ENCODE measurements around the gene MAPK8. TPM values are rescaled to one million over a fixed set of nuclear protein-coding genes. Genes with fewer than 3 reads are reported as not detected.

The MAPK8 gene
- polyA plus RNA-seq, 1 experiment = 75.6 TPM

DNA sequence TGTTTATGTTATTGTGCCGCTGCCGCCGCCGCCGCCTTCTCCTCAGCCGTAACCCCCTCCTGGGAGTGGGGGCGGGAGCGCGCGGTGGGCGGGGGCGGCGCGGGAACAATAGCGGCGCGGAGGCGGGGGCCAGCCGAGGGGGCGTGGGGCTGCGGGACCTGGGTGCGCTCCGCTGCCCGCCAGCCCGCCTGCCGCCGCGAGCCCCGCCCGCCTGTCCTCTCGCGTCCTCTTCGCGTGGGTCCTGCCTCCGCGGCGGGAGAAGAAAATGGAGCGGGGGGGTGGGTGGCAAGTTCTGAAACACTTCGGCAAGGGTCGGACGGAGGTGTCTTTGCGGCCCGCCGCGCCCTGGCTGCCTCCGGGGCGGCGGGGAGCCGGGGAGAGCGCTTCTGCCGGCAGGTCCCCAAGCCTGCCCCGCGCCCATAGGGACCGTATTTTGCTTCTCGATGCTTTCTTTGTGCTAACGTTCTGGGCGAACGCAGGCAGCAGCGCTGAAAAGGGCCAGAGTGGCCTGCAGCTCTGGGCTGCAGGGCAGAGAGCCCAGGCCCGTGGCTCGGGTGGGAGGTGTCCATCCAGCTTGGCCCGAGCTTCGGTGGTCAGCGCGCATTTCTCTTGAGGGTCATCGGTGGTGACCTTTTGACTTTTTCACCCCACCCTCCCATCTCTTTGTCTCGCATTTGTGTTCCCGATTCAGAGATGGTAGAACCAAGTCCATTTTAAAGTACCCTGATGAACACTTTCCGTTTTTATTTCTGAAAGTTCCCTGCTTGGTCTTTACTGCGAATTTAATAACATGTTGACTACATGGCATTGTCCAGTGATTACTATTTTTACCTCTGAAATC lies 613 bp downstream of the MAPK8 start:
- ChIA-PET CTCF (interaction anchor here (1.0 to 1.6 kb wide), 2 partner anchors 60 to 347 kb away, joined by 3 to 7 read pairs; no protein-coding TSS in a partner anchor), POLR2A (no interaction called here)
- Histone ChIP-seq H3K9me3 (ENCODE audit: control insufficient read depth, insufficient read depth, low read length) (no peaks in the 10 kb centered on the region; the same call in 1 of the 2 replicates), H3K27me3 (ENCODE audit: control insufficient read depth, insufficient read depth, low read length) (peaks cover 8% of the 10 kb centered on the region), H3K4me3 (ENCODE audit: low read depth, low read length) (peak overlapping the region; percentile 80), H3K27ac (ENCODE audit: low read depth, low read length) (peak overlapping the region; percentile 53)
- no peak for DNase-seq (ENCODE audit: low read depth, low spot score)
- TF ChIP-seq, protein P1, sequence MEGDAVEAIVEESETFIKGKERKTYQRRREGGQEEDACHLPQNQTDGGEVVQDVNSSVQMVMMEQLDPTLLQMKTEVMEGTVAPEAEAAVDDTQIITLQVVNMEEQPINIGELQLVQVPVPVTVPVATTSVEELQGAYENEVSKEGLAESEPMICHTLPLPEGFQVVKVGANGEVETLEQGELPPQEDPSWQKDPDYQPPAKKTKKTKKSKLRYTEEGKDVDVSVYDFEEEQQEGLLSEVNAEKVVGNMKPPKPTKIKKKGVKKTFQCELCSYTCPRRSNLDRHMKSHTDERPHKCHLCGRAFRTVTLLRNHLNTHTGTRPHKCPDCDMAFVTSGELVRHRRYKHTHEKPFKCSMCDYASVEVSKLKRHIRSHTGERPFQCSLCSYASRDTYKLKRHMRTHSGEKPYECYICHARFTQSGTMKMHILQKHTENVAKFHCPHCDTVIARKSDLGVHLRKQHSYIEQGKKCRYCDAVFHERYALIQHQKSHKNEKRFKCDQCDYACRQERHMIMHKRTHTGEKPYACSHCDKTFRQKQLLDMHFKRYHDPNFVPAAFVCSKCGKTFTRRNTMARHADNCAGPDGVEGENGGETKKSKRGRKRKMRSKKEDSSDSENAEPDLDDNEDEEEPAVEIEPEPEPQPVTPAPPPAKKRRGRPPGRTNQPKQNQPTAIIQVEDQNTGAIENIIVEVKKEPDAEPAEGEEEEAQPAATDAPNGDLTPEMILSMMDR (IDR thresholded peaks at IDR 0.05; ENCODE audit: low read depth, low read length) = no peak

DNA sequence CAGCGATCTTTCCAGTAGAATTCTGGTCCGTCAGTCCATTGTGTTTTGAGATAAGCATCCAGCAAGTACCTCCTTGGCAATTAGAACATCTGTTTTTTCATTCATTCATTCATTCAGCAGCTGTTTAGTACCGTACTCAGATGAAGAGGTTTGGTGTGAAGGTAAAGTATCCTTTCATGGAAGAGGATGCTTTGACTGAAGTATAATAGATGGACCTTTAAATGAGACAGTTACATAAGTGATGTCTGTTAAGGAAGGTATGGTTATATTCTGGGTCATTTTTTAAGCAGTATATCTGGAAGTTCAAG lies 1.2 kb downstream of the MAPK8 start:
- Histone ChIP-seq H3K4me3 (ENCODE audit: low read depth, low read length) (peak overlapping the region; percentile 80), H3K27me3 (ENCODE audit: control insufficient read depth, insufficient read depth, low read length) (peaks cover 8% of the 10 kb centered on the region), H3K9me3 (ENCODE audit: control insufficient read depth, insufficient read depth, low read length) (no peaks in the 10 kb centered on the region; the same call in 1 of the 2 replicates), H3K27ac (ENCODE audit: low read depth, low read length) (no peak overlapping the region)
- DNase-seq (ENCODE audit: low read depth, low spot score) = no peak
- ChIA-PET CTCF (interaction anchor here (1.0 to 3.5 kb wide), 3 partner anchors 59 to 349 kb away, joined by 3 to 18 read pairs (median 7); no protein-coding TSS in a partner anchor), POLR2A (no interaction called here)
- TF ChIP-seq, protein P1 (IDR thresholded peaks at IDR 0.05; ENCODE audit: low read depth, low read length) = no peak

DNA sequence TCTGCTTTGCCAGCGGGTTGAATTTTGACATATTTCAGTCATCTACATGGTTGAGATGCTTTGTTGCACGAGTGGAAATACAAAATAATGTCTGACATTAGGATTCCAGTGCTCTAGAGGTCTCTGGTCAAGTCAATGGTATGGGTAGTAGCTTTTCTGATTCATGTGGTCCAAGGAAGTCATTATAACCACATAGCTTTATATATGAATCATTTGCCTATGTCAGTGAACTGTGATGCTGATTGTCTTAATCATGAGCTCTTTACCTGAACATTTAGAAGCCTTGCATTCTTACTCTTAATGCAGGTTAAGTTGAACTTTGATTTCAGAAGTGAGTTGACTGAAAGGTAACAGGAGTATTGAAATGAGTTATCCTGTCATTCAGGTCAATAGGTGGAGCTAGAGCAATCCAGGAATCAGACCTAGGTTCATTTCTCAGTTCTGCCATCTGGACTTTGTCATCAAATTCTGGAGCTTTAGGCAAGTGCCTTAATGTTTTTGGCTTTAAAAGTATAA lies 3.3 kb downstream of the MAPK8 start:
- DNase-seq (ENCODE audit: low read depth, low spot score) = no peak
- Histone ChIP-seq H3K4me3 (ENCODE audit: low read depth, low read length) (no peak overlapping the region), H3K9me3 (ENCODE audit: control insufficient read depth, insufficient read depth, low read length) (no peaks in the 10 kb centered on the region; the same call in 1 of the 2 replicates), H3K27ac (ENCODE audit: low read depth, low read length) (no peak overlapping the region), H3K27me3 (ENCODE audit: control insufficient read depth, insufficient read depth, low read length) (no peaks in the 10 kb centered on the region)
- TF ChIP-seq, protein P1 (IDR thresholded peaks at IDR 0.05; ENCODE audit: low read depth, low read length) = 0 out of 2 replicates have a peak, but pooled peaks have one; percentile 9
- ChIA-PET POLR2A (interaction anchor here (0.6 kb wide), 1 partner anchor 192 kb away, joined by 3 read pairs; no protein-coding TSS in a partner anchor), CTCF (interaction anchor here (0.8 to 3.5 kb wide), 3 partner anchors 11 to 347 kb away, joined by 4 to 18 read pairs (median 5); no protein-coding TSS in a partner anchor)

DNA sequence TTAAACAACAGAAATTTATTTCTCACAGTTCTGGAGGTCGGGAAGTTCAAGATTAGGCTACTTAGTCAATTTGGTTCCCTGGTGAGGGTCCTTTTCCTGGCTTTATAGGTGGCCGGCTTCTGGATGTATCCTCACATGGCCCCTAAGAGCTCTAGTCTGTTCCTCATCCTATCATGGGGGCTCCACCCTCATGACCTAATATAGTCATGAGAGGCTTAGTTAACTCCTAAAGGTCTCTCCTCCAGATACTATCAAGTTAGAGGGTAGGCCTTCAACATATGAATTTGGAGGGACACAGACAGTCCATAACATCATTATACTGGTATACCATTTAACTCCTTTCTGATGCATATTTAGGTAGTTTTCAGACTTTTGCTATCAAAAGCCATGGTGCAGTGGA lies 7.6 kb downstream of the MAPK8 start:
- ChIA-PET POLR2A (no interaction called here), CTCF (interaction anchor here (0.8 kb wide), 1 partner anchor 50 kb away, joined by 3 read pairs; no protein-coding TSS in a partner anchor)
- DNase-seq (ENCODE audit: low read depth, low spot score) = no peak
- Histone ChIP-seq H3K4me3 (ENCODE audit: low read depth, low read length) (no peak overlapping the region), H3K9me3 (ENCODE audit: control insufficient read depth, insufficient read depth, low read length) (no peaks in the 10 kb centered on the region), H3K27ac (ENCODE audit: low read depth, low read length) (no peak overlapping the region), H3K27me3 (ENCODE audit: control insufficient read depth, insufficient read depth, low read length) (no peaks in the 10 kb centered on the region)
- TF ChIP-seq, protein P1 (IDR thresholded peaks at IDR 0.05; ENCODE audit: low read depth, low read length) = no peak

DNA sequence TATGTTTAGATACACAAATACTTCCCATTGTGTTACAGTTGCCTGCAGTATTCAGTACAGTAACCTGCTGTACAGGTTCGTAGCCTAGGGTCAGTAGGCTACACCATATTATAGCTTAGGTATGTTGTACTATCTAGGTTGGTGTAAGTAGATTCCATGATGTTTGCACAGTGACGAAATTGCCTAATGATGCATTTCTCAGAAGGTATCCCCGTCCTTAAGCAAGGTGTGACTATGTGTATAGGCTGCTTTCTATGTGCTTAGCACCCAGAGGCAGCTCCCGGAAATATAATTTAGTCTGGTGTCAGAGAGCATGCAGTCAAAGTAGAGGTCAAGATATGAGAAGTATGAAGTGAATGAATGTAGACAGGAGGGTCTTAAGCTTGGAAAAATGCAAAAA lies 9.8 kb downstream of the MAPK8 start:
- TF ChIP-seq, protein P1 (IDR thresholded peaks at IDR 0.05; ENCODE audit: low read depth, low read length) = no peak
- no peak for DNase-seq (ENCODE audit: low read depth, low spot score)
- H3K27me3 ChIP-seq (ENCODE audit: control insufficient read depth, insufficient read depth, low read length) = no peaks in the 10 kb centered on the region
- H3K4me3 ChIP-seq (ENCODE audit: low read depth, low read length) = no peak overlapping the region
- POLR2A ChIA-PET = no interaction called here
- H3K27ac ChIP-seq (ENCODE audit: low read depth, low read length) = no peak overlapping the region
- CTCF ChIA-PET = no interaction called here
- no peaks in the 10 kb centered on the region for H3K9me3 ChIP-seq (ENCODE audit: control insufficient read depth, insufficient read depth, low read length)

All from AG04450 (cell line).